KG1 (cell line): ENCODE data around the gene FBL.

Experiments
- DNase-seq: peaks from one replicate; lab custom pipeline; 2025; lab: John Stamatoyannopoulos, UW

The FBL gene

GRCh38 chr19:39842693-39843435 lies 3.3 kb downstream of the FBL start:
- DNase-seq, result no peak

- no peak for DNase-seq
These were observed 5.1 kb downstream of the FBL start for GRCh38 chr19:39841041-39841440.

- DNase-seq, result no peak
These were observed 5.7 kb downstream of the FBL start for GRCh38 chr19:39840492-39840891.

GRCh38 chr19:39839678-39840327 lies 6.4 kb downstream of the FBL start:
- no peak for DNase-seq

GRCh38 chr19:39838569-39838968 lies 7.6 kb downstream of the FBL start:
- no peak for DNase-seq

GRCh38 chr19:39837978-39838377 lies 8.2 kb downstream of the FBL start:
- DNase-seq, result no peak

- DNase-seq, result no peak
These were observed 11.8 kb downstream of the FBL start for GRCh38 chr19:39834287-39834841.

- DNase-seq, result no peak
These were observed 12.5 kb downstream of the FBL start, which contains the start of gene DYRK1B for GRCh38 chr19:39833464-39834286. TSS of gene DYRK1B (minus strand) at chr19:39834162. CDS start at chr19:39831867, 2,295 bp downstream.

- DNase-seq, result no peak
These were observed 13.1 kb downstream of the FBL start for GRCh38 chr19:39833160-39833463.

GRCh38 chr19:39832341-39833083 lies 13.7 kb downstream of the FBL start:
- DNase-seq, result no peak

GRCh38 chr19:39831679-39832078 lies 14.5 kb downstream of the FBL start:
- no peak for DNase-seq

- DNase-seq, result no peak
These were observed 15.3 kb downstream of the FBL start for GRCh38 chr19:39830847-39831246.

GRCh38 chr19:39830406-39830805 lies 15.8 kb downstream of the FBL start:
- no peak for DNase-seq

- no peak for DNase-seq
These were observed 16.4 kb downstream of the FBL start for GRCh38 chr19:39829702-39830275.

GRCh38 chr19:39828654-39829032 lies 17.5 kb downstream of the FBL start:
- DNase-seq, result no peak

- DNase-seq, result no peak
These were observed 18.0 kb downstream of the FBL start for GRCh38 chr19:39828015-39828653.

GRCh38 chr19:39827216-39827615 lies 19.0 kb downstream of the FBL start:
- no peak for DNase-seq

- DNase-seq, result no peak
These were observed 19.8 kb downstream of the FBL start for GRCh38 chr19:39826311-39826945.

GRCh38 chr19:39825531-39826076 lies 20.6 kb downstream of the FBL start:
- no peak for DNase-seq

- DNase-seq, result no peak
These were observed 21.1 kb downstream of the FBL start for GRCh38 chr19:39825093-39825463.
